HCEC 1CT (cell line): Measurements from ENCODE around the gene PHF21A.

Experiments
- DNase-seq: peaks from one replicate; pipeline ENCODE4 v3.0.0-alpha.2; 2017

The PHF21A gene

DNA sequence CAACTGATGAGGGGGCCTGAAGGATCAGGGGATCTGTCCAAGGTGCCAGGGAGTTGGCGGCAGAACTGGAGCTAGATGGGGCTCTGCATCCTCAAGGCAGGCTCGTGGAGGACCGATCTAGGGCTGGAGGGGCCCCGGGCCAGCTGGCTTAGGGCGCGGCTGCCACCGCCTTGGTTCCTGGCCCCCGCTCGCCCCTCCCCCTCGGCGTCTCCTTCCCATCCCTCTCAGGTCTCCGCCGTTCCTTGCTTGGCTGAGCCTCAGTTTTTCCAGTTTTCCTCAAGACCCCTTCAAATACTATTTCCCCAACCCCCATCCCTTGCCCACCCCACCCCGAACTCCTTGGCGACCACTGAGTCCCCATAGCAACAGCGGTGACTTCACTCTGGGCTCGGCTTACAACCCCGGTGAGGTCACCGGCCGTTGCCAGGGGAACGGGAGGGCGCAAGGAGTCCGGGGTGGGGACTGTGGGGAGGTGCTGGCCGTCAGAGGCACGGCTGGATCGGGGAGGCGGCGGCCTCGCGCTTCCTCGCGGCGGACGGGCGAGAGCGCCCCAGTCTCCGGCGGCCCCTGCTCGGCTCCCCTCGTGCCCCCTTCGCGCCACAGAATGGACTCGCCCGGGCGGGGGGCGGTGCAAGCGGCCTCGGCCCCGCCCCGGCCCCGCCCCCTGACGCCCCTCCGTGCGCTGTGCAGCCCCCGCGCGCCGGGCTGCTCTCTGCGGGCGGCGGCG lies 221.6 kb downstream of the PHF21A start:
- DNase-seq = peak; percentile 87

DNA sequence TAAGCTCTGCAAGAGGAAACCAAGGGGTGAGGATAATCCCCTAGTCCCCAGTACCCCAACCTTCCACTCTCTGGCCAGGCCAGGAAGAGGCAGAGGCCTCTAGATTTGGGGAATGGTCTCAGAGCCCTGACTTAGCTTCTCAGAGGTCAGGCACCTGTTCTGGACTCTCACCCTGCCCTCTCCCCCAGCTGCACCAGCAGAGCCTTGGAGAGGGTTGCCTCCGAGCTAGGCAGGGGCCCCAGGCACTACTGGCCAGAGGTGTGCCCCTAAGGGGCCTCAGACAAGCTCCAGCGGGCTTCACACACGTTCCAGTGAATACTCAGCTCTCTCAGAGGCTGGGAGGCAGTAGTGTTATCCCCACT lies 222.2 kb downstream of the PHF21A start:
- DNase-seq = no peak

DNA sequence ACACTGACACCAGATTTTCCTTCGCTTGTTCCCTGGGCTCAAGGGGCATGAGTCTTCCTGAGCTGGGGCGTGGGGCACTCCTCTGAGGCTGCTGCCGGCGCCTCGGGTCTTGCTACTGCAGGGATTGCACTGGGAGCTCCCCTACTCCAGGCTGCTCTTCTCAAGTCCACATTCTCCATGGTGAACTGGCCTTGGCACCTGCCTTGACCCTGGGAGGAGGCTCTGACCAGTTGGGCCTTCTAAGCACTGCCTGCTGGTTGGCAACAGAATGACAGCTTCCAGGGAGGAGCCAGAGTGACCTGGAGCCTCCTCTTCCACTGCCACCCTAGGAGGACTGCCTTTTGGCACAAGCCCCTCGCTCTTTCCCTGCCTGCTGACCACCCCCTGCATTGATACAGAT lies 223.7 kb downstream of the PHF21A start:
- DNase-seq = no peak

DNA sequence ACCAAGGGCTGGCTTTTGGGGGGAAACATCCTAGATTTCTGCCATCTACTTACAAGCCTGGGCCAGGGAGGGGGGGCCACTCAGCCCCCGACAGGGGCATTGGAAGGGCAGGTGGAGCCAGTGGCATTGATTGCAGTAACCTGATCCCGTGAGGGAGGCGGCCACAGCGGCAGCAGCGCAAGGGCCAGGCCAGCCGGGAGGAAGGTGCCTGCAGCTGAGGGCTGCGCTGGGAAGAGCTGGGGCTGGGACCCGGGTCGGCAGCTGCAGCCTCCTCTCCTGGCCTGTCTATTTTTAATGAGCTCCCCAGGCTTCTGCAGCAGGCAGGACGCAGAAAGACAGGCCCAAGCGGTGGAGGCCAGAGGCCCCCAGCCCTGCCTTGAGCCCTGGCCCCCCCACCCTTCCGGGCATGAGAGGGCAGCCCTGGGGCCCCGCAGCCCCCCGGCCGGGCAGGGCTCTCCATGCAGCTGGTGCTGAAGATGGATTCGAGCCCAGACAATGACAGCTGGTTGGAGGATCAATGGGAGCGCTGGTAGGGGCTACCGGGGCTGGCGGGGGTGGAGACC lies 224.8 kb downstream of the PHF21A start:
- DNase-seq = no peak

GRCh38 chr11:45895553-45896259 lies 225.5 kb downstream of the PHF21A start:
- no peak for DNase-seq

- DNase-seq = no peak
Measured at GRCh38 chr11:45894555-45895247, 226.6 kb downstream of the PHF21A start.

- DNase-seq = no peak
Measured at GRCh38 chr11:45892856-45893255, 228.4 kb downstream of the PHF21A start.

- DNase-seq = peak; percentile 10
Measured at GRCh38 chr11:45890886-45891550, 230.2 kb downstream of the PHF21A start.

- no peak for DNase-seq
Measured at GRCh38 chr11:45889966-45890365, 231.3 kb downstream of the PHF21A start.

DNA sequence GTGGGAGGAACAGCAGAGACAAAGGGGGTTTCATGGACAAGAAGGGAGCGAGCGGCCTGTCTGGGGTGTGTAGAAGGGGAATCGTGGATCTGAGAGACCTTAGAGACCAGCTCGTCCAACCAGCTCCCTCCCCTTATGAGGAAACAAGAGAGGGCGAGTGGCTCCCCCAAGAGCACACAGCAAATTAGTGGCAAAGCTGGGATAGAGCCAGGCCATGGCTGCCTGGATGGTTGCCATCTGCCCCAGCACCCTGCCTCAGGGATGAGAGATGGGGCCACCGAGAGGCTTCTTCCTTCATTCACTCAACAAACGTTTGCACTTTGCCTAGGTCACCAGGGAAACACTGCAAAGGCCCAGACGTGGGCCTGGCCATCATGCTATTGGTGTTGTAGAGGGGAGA lies 231.7 kb downstream of the PHF21A start:
- no peak for DNase-seq

DNA sequence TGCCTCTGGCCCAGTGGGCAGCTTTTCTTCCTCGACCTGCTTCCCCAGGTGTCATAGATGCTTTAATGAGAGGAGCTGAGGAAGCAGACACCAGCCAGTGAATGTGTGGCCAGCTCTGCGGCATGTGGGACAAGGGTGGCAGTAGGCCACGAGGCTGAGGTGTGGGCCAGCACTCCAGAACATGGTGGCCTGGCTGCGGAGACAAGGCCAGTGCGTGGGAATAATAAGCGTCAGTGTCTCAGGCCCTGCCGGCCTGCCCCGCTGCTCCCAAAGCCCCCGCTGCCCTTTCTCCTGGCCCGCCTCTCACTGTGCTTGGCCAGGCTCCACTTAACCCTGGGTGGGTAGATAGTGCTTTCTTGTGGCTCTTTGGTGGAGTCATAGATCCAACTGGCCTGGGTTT lies 233.7 kb downstream of the PHF21A start:
- DNase-seq = no peak

GRCh38 chr11:45886816-45887520 lies 234.3 kb downstream of the PHF21A start:
- no peak for DNase-seq

DNA sequence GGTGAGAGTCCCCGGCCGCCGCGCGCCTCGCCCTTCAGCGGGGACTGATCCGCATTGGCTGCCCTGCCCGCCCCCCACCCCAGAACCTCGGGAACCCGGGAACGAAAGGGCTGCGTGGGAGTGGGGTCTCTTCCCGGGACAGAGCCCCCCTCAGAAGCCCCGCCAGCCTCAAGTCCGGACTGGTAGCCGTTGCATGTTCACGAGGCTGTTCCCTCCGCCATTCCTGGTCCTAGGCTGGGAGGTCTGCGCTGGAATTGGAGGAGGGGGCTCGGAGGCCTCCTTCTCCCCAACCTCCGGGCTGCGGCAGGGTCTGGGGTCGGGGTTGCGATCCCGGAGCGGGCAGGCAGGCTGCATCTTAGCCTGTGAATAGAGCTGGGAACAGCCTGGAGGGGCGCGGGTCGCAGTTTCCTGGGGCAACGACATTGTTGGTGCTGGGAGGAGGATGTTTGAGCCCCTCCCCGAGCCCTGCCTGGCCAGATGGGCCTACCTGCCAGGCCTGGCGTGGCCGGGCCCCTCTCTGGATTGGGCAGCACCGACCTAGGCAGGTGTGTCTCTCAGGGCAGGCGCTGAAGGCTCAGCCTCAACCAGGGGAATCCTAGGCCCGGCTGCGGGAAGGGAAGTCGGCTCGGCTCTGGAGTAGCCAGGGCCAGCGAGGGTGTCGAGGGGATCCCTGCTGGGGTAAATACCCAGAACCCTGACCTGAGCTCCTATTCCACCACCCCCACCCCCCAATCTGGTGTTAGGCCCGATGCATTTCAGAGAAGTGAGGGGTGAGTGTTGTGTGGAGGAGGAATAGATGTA lies 235.1 kb downstream of the PHF21A start:
- no peak for DNase-seq

- no peak for DNase-seq
Measured at GRCh38 chr11:45885274-45885920, 235.9 kb downstream of the PHF21A start, which contains the start of gene MAPK8IP1. TSS of gene MAPK8IP1 (plus strand) at chr11:45885651. CDS start at chr11:45885821, 170 bp downstream.

- no peak for DNase-seq
Measured at GRCh38 chr11:45884596-45885185, 236.6 kb downstream of the PHF21A start.
